ENCODE measurements around the gene SSBP4.
"Not testable (repeated sequence)": the region's sequence is repeated elsewhere in the genome, so short reads cannot be mapped to it uniquely, and the experiment has no call there.

SSBP4 gene
- 52.8 to 91.0 (median 70.7) reads per million in 4 experiments for total RNA-seq

- DNase-seq: peak; percentile 51
Measured at GRCh38 chr19:18419195-18419698, at the start of gene SSBP4. TSS of gene SSBP4 (plus strand) at chr19:18419398. CDS start at chr19:18419649, 251 bp downstream.

GRCh38 chr19:18373407-18373891 is 45.7 kb upstream of the SSBP4 start:
- no peak for DNase-seq

- no peak for DNase-seq
Measured at GRCh38 chr19:18373892-18374629, 45.1 kb upstream of the SSBP4 start.

- DNase-seq: no peak
Measured at GRCh38 chr19:18377026-18377425, 42.2 kb upstream of the SSBP4 start.

GRCh38 chr19:18379803-18380747 is 39.1 kb upstream of the SSBP4 start:
- DNase-seq: no peak

GRCh38 chr19:18380843-18381242 is 38.4 kb upstream of the SSBP4 start:
- no peak for DNase-seq

GRCh38 chr19:18383622-18384021 is 35.6 kb upstream of the SSBP4 start:
- DNase-seq: not testable (repeated sequence)

GRCh38 chr19:18384775-18385174 is 34.4 kb upstream of the SSBP4 start:
- no peak for DNase-seq

GRCh38 chr19:18385359-18385674 is 33.9 kb upstream of the SSBP4 start:
- DNase-seq: no peak

- no peak for DNase-seq
Measured at GRCh38 chr19:18385675-18386542, 33.3 kb upstream of the SSBP4 start, which contains the start of gene GDF15. TSS of gene GDF15 (plus strand) at chr19:18386158. CDS start at chr19:18386190, 32 bp downstream.

GRCh38 chr19:18386543-18387271 is 32.5 kb upstream of the SSBP4 start:
- DNase-seq: no peak

GRCh38 chr19:18388100-18388959 is 30.9 kb upstream of the SSBP4 start:
- peak; percentile 69 for DNase-seq

GRCh38 chr19:18388960-18389725 is 30.1 kb upstream of the SSBP4 start:
- DNase-seq: no peak

GRCh38 chr19:18389726-18390064 is 29.5 kb upstream of the SSBP4 start:
- no peak for DNase-seq

- no peak for DNase-seq
Measured at GRCh38 chr19:18390065-18390907, 28.9 kb upstream of the SSBP4 start.

- no peak for DNase-seq
Measured at GRCh38 chr19:18391509-18392075, 27.6 kb upstream of the SSBP4 start.

GRCh38 chr19:18392417-18392816 is 26.8 kb upstream of the SSBP4 start:
- DNase-seq: no peak

GRCh38 chr19:18392926-18393325 is 26.3 kb upstream of the SSBP4 start:
- DNase-seq: no peak

GRCh38 chr19:18393836-18394235 is 25.4 kb upstream of the SSBP4 start:
- no peak for DNase-seq

Measured in effector CD8-positive, alpha-beta T cell (primary cell).